GM21367 (cell line): ENCODE data around the gene RNGTT.
"Not testable (repeated sequence)": the region's sequence is repeated elsewhere in the genome, so short reads cannot be mapped to it uniquely, and the experiment has no call there.

Experiments
- ATAC-seq: cut with Tn5 transposase; IDR thresholded peaks from one replicate; pipeline ENCODE4 v1.9.1; 2021; ENCODE audit not compliant: unreplicated experiment

RNGTT gene

GRCh38 chr6:88823998-88824397 lies 139.4 kb downstream of the RNGTT start:
- ATAC-seq = no peak

- no peak for ATAC-seq
Measured at GRCh38 chr6:88815491-88815890, 147.9 kb downstream of the RNGTT start.

GRCh38 chr6:88814909-88815308 lies 148.5 kb downstream of the RNGTT start:
- ATAC-seq = no peak

GRCh38 chr6:88813045-88813444 lies 150.4 kb downstream of the RNGTT start:
- no peak for ATAC-seq

GRCh38 chr6:88810701-88811100 lies 152.7 kb downstream of the RNGTT start:
- ATAC-seq = no peak

- ATAC-seq = no peak
Measured at GRCh38 chr6:88810089-88810488, 153.3 kb downstream of the RNGTT start.

- ATAC-seq = no peak
Measured at GRCh38 chr6:88808381-88808780, 155.0 kb downstream of the RNGTT start.

GRCh38 chr6:88807622-88808021 lies 155.8 kb downstream of the RNGTT start:
- no peak for ATAC-seq

- no peak for ATAC-seq
Measured at GRCh38 chr6:88806728-88807127, 156.7 kb downstream of the RNGTT start.

GRCh38 chr6:88804701-88805100 lies 158.7 kb downstream of the RNGTT start:
- ATAC-seq = no peak

- ATAC-seq = no peak
Measured at GRCh38 chr6:88785478-88785877, 177.9 kb downstream of the RNGTT start.

GRCh38 chr6:88780714-88781389 lies 182.6 kb downstream of the RNGTT start:
- ATAC-seq = no peak

- no peak for ATAC-seq
Measured at GRCh38 chr6:88775866-88776571, 187.4 kb downstream of the RNGTT start.

GRCh38 chr6:88768114-88768513 lies 195.3 kb downstream of the RNGTT start:
- ATAC-seq = not testable (repeated sequence)

GRCh38 chr6:88764081-88764480 lies 199.3 kb downstream of the RNGTT start:
- no peak for ATAC-seq

GRCh38 chr6:88763160-88763559 lies 200.3 kb downstream of the RNGTT start:
- no peak for ATAC-seq

- peak; percentile 51 for ATAC-seq
Measured at GRCh38 chr6:88761237-88762031, 202.0 kb downstream of the RNGTT start.

GRCh38 chr6:88760091-88760490 lies 203.3 kb downstream of the RNGTT start:
- ATAC-seq = no peak

- ATAC-seq = no peak
Measured at GRCh38 chr6:88750936-88751335, 212.5 kb downstream of the RNGTT start.

- ATAC-seq = no peak
Measured at GRCh38 chr6:88749849-88750248, 213.6 kb downstream of the RNGTT start.

GRCh38 chr6:88748141-88748540 lies 215.3 kb downstream of the RNGTT start:
- ATAC-seq = no peak

- no peak for ATAC-seq
Measured at GRCh38 chr6:88741939-88742338, 221.5 kb downstream of the RNGTT start.
